NCI-H2227 (cell line): ENCODE data around the gene VWA2.

ENCODE experiments used
- DNase-seq: peaks from one replicate; lab custom pipeline; 2025; ENCODE audit not compliant: unreplicated experiment; lab: John Stamatoyannopoulos, UW

The VWA2 gene

DNA sequence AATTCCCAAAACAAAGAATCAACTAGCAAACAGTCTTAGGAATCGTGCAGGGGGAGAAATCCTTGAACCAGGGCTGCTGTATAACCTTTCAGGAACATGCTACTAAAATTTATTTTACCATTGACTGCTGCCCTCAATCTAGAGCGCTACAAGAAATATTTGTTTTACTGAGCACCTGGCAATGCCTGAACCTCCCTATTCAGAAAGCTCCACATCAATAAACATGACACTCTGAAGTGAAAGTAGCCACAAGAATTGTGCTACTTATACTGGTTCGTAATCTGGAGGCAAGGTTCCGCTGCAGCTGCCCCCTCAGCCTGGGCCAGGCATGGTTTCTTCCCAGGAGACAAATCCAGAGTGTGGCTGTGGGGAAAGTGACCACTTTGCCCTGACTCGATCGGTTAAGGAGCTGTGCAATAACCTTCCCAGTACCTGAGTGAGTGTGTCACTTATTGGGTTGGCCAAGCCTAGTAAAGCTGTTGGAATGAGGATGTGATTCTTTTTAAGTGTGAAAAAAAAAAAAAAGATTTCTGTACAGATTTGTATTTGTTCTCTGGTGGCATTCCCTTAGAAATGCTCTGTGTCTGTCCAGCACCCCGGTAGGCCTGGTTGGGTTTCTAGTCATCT, 7.7 kb downstream of the VWA2 start:
- DNase-seq, result no peak

DNA sequence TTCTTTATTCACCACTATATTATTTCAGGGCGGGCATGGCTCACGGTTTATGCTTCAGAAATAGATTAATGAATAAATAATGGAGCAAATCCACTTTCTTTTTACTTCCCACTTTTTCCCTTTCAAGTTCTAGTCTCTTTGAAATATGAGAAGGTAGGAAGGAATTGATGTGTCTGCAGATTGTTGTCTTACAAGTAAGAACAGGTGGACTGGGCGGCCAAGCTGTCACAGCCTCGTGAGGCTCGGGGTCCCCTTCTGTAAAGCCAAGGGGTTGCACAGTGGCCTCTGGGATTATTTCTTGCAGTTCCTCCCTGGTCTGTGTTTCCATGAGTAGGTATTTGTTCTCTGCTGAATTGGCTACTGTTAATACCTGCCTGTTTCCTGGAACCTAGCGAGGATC, 11.2 kb downstream of the VWA2 start:
- no peak for DNase-seq

DNA sequence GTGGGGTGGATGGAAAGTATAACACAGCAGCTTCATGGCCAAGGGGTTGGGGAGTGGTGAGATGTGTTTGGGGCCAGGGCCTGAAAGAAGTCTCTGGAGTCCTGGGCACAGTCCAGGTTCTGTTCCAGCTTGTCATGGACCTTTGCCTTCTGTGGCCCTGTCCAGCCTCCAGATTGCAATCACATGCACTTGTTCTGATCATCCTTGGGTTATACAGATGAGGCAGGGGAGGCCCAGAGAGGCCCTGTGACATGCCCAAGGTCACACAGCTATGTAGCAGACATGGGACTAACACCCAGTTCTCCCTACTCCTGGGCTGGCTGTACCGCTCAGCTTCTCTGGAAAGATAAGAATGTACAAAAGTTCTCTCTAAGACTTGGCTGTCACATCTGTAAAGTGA, 11.7 kb downstream of the VWA2 start:
- DNase-seq, result no peak

DNA sequence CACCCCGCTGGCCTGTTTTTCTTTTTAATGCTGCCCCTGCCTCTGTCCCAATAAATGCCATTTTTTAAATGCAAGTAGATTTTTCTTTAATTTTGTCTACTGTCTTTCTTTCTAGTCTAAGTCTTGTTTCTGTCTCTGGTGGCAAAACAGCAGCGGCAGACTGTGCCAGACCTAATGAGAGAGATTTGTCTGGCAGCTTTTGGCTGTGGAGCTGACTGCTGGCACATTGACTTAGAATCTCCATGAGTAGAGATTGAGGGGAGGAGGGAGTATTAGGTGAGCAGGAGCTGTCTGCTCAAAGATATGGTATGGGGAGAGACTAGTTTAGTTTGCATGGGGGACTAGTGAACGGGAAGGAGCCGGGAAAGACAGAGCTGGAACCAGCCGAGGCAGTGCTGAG, 13.0 kb downstream of the VWA2 start:
- DNase-seq, result no peak

DNA sequence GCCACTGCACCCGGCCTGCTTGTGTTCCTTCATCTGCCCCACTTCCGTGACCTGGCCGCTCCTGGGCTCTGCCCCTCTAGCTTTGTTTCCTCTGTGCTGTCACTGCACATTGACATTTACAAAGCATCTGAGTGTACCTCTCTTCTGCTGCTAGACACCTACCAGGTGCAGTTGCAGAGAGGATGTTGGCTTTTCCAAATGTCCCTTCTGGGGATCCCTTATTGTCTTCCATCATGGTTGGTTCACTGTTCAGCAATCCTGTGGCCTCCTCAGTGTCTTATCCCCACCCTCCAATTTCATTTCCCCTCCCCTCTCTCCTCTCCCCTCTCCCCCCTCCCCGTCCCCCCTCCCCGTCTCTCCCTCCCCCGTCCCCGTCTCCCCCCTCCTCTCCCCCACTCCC, 13.8 kb downstream of the VWA2 start:
- DNase-seq, result no peak

DNA sequence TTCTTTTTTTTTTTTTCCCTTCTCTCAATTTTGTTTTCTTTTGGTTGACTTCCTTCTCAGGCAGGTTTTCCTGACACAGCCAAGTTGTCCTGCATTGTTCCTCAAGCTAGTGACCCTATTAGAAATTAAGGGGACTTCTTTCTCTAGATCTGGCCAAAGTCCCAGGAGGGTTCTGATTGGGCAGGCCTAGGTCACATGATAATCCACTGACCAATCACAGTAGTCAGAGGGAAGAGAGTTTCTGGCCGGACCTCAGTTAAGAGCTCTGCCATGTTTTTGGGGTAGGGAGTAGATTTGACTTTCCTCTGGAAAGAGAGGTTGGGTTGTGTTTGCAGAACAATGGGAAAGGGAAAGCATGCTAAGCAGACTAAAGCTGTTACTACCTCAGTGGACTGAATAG, 16.2 kb downstream of the VWA2 start:
- DNase-seq, result no peak

DNA sequence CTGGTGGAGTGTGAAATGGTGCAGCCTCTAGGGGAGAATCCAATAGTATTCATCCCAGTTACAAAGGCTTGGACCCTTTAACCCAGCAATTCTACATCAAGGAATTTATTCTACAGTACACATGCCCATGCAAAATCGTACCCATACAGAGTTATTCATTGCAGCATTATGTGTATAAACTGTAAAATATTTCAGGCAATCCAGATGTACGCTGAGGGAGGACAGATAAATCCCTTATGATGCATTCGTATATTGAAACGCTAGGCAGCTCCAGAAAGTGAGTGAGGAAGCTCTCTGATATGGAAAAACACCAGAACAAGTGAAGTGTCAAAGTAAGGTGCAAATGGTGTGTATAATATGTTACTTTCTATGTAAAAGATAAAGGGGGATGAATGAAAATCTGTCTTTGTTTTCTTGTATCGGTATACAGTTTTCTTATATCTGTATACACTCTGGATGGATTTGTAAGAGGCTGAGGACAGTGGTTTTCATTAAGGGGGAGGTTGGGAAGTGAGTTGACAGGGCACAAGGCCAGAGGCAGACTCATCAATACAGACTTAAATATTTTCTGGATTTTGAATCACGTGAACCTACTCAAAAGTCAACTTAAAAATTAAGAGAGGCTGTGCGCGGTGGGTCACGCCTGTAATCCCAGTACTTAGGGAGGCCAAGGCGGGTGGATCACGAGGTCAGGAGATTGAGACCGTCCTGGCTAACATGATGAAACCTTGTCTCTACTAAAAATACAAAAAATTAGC, 17.1 kb downstream of the VWA2 start:
- no peak for DNase-seq

DNA sequence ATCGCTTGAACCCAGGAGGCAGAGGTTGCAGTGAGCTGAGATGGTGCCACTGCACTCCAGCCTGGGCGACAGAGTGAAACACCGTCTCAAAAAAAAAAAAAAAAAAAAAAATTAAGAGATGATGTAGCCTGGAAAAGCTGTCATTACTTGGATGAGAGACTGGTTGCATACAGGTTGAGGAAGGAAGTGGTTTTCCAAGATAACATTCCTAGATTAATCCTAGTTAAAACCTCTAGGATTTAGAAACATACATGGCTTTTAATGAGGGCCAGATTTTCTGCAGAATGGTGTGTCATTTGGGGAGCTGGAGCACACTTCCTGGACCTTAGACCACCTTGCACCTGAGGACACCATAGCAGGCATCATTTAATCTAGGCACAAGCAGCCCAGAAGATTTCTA, 17.8 kb downstream of the VWA2 start:
- no peak for DNase-seq

DNA sequence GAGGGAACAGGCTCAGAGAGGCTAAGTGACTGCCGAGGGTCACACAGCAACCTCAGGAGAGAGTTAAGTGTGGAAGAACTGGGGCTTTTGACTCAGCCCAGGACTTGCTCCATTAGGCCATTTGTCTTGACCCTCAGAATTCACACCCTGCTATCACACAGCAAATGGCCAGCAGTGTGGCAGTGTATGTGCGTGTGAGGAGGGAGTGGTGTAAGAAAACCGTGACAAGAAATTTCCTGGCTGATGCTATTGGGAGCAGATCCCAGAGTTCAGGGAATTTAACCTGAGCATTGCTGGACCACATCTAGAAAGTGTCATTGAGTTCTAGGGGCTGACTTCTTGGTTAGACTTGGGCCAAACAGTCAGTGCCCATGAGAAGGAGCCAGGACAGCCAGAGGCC, 18.4 kb downstream of the VWA2 start:
- no peak for DNase-seq

DNA sequence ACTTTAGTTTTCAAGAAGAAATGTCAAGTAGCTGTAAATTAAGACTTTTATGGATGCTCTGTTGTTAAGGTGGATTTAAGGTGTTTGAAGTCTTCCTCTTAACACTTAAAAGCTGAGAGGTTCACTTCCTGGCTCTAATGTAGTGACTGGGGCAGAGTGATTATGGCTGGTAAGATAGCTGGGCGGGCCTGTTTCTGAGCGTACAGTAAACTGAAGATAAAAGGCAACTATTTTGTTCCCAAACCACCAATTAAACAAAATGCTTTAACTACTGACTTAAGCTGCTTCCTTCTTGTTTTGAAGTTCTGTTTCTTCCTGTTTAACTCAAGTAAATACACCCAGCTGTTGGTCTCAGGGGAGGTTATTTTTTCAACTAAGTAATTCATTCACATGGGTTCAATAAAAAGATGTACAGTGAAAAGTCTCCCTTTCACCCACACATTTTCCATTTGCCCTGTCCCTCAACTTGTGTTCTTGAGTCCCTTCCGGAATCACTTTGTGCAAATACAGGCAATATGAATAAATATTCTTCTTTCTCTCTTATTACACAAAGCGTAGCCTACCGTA, 19.3 kb downstream of the VWA2 start:
- no peak for DNase-seq

DNA sequence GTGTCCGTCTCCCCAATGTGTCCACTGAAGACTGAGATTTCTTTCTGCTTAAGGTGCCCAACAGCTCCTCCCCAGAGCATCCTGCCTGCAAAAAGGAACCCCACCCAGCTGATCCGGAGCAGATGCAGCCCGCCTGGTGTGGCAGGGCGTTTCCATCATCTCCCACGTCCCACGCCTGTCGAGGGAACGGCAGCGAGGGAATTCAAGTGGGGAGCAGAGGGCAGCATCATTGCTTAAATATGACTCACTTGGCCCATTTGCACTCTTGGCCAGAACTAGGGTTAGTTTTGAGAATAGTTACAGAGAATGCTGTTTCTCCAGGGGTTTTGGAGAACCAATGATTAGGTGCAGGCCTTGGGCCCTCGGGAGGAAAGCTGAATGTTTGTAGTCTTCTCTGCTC, 20.8 kb downstream of the VWA2 start:
- no peak for DNase-seq

DNA sequence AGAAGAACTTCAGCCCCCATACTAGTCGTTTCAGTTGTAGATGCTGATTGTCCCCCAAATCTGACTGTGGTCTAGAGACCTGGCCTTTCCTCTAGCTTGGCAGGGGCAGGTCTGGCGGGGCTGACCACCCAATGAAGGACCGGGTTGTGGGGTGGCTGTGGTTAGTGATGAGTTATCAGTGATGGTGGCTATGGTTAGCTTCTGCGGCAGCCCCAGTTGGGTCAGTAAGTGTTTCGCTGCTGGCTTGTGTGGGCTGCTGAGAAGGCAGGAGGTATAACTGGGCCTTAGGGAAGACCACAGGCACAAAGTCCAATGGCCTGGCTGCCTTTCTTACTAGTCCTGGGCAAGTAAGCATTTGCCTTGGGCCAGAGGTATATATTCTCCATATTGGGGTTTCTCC, 21.3 kb downstream of the VWA2 start:
- no peak for DNase-seq

DNA sequence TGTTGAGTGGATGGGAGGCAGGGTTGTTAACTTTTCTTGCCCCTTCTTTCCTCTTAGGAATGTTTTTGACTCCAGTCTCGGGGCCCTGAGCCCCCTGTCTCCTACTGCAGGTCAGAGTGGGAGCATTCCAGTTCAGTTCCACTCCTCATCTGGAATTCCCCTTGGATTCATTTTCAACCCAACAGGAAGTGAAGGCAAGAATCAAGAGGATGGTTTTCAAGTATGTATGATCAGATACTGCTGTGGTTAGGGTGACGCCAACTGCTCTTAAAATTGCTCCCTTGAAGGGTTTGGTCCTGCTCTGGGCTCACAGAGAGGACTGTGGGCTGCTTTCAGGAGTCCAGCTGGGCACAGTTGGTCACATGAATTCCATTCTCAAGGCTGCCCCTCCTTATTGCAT, 22.0 kb downstream of the VWA2 start:
- no peak for DNase-seq

DNA sequence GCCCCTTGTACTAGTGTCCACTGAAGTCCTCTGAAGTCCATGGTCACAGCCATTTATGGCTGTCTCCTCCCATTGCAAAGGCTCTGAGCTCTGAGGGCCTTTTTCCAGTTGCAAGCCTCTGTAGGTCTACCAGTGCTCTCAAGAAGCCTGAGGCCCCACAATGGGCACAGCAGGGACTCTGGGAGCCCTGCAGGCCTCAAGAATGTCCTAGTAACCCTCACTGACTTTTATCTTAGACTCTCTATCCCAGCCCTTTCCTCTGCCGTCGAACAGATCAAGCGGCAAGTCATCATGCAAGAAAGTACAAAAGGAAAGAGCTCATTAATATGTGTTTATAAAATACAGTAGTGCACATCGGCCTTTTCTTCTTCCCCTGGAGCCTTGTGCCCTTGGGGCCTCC, 23.4 kb downstream of the VWA2 start:
- no peak for DNase-seq

DNA sequence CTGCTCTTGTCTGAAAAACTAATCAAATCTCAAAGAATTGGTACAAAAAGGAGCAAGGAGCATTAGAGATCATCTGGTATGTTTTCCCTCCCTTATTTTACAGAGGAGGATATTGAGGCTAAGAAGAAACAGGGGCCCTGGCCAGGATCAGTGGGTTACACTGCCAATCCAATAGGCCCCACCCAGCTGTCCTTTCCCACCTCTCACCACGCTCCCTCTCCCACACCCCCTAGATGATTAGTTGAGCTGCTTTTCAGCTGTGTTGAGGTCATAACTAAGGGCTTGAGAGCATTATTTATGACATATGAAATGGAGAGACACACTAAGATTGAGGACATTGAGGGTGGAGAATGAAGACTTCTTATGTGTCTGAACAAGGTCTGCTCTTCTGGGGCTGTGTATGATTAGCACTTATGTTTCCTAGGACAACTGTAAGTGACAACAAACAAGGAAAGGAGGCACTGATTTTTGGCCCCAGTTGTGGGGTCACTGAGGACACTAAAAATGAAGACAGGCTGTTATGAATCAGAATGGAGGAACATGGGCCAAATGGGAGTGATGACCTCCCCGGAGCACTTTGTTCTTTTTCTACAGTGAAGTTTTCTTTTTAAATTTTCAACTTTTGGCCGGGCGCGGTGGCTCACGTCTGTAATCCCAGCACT, 26.5 kb downstream of the VWA2 start:
- DNase-seq, result no peak

DNA sequence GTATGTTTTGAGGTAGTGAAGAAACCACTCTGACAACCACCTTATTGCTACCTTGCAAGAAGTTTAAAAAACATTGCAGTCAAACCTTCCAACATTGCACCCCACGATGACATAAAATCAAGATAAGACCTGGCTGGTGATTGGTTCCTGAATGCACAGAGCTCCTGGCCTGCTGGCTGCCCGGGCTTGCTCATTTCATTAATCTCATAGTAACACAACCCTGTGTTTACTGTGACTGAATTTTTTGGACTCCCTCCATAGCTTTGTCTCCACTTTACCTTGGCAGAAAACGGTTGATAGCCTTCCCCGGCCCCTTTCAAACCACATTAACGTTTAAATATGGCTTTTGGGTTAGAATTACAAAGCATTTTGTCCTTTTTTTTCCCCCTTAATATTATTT, 27.5 kb downstream of the VWA2 start:
- DNase-seq, result no peak

DNA sequence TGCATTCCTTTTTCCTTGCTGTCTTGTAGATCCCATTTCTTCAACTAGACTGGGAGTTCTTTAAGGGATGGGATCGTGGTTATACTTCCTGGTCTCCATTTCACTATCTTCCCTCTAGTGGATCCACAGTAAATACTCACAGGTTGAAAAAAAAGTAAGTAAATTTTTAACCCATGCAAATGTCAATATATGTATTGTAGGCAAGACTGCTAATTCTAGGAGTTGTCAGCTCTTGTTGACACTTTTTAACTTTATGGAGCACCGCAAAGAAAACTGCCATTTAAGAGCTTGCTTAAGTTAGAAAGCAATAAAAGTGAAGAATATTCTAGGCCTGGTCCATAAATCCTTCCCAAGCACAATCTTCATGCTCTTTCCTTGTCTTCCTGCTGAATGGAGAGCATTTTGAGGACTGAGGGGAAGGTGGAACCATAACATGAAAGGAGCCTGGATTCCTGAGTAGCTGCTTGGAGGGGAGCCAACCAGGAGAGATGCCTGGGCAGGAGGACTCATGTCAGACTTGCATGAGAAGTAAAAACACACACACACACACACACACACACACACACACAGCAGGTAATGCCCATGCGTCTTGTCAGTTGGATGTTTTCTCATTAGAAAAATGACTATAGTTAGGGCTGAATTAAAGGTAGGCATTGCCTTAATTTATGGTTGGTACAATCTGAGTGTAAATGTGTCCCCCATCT, 32.2 kb downstream of the VWA2 start:
- no peak for DNase-seq

DNA sequence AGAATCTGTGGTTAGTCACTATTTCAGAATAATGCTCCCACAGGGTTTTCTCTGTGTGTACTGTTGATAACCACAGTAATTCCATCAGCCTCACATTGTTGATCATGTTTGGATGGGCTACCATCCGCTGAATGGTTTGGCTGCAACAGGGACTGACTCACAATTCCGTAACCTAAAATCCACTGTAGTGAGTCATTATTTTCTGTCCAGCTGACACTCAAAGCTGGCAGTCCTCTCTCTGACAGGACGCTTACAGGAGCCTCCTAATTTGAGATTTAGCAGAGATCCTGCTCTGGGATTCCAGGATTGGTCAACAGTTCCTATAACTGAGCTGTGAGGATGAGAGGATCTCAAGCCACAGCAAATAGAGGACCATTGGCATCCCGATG, 32.7 kb downstream of the VWA2 start:
- DNase-seq, result no peak

DNA sequence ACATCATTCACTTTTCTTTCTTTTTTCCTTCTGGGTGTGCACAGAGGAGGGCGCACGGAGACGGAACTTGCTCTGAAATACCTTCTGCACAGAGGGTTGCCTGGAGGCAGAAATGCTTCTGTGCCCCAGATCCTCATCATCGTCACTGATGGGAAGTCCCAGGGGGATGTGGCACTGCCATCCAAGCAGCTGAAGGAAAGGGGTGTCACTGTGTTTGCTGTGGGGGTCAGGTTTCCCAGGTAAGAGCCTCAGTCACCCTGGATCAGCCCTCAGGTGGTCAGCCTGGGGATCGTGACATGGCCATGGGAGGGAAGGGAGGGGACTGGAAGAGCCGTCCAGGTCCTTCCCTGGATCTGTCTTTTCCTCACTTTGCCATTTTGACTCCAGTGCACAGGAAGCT, 33.6 kb downstream of the VWA2 start:
- no peak for DNase-seq

DNA sequence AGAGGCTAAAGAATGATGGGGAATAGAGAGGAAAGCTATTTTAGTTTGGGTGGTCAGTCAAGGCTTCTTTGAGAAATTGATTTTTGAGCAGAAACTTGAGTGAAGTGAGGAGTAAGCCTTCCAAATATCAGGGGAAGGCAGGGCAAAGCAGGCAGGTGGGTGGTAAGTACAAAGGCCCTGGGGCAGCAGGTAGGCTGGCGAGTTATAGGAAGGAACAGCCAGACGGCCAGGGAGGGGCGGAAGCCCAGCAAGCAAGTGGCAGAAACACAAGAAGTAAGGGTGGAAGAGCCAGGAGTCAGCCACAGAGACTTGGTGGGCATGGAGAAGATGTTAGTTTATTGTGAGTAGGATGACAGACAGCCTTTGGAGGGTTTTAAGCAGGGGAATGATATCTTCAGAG, 34.9 kb downstream of the VWA2 start:
- DNase-seq, result no peak

DNA sequence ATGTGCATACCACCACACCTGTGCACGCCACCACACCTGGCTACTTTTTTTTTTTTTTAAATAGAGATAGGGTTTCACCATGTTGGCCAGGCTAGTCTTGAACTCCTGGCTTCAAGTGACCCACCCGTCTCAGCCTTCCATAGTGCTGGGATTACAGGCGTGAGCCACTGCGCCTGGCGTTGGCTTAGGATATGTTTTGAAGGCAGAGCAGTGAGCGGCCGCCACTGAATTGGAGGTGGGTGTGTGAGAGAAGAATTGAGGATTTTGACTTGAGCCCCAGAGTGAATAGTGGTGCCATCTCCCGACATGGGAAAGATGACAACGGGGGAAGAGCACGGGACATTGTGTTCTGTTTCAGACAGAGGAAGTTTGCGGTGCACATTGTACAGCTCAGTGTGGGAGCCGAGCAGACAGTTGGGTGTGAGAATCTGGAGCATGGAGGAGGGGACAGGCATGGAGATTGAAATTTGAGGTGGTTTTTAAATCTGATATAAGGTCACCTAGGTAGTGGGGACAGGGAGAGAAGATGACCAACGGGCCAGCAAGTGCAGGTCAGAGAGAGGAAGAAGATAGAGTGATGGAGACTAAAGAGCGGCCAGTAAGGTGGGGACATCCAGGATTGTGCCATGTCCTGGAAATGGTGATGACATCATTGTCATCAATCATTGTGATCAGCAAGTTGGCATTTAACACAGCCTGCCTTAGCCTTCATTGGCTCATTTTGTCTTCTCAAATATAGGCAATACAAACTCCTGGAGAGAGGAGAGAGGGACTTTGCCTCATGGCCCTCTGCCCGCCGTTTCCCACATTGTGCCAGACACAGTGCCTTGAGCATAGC, 35.8 kb downstream of the VWA2 start:
- DNase-seq, result no peak
